Measurements from ENCODE around the gene ZNF526. TPM values are rescaled to one million over a fixed set of nuclear protein-coding genes. Genes with fewer than 3 reads are reported as not detected.

The ZNF526 gene
- total RNA-seq, 1 experiment from 2014 or later: 13.1 TPM

GRCh38 chr19:42249769-42250168 is 29.7 kb downstream of the ZNF526 start:
- no TSS peak for BruUV-seq (replicated peaks)
- POLR2A ChIA-PET: interaction anchor here (0.6 to 0.8 kb wide), 2 partner anchors 13 to 30 kb away, joined by 3 to 4 read pairs; no protein-coding TSS in a partner anchor
- peaks cover 0 to 7% of the 10 kb centered on the region in 2 experiments; a peak in 2 of 4 replicates for H3K36me3 ChIP-seq (ENCODE audit: control insufficient read depth in 1 of 2, insufficient read depth in 2 of 2, low read length in 2 of 2)
- TF ChIP-seq SIN3A (IDR thresholded peaks at IDR 0.05; ENCODE audit: low read depth) (no peak), SRF (IDR thresholded peaks at IDR 0.05; ENCODE audit: low read depth) (no peak)
- CTCF ChIA-PET: no interaction called here
- no peak overlapping the region; the same call in 1 of the 2 replicates for H3K27ac ChIP-seq (ENCODE audit: low read depth, low read length)
- H3K9me3 ChIP-seq (ENCODE audit: control insufficient read depth in 1 of 2, insufficient read depth in 1 of 2, low read depth in 1 of 2, low read length in 2 of 2): no peaks in the 10 kb centered on the region
- H3K79me2 ChIP-seq (ENCODE audit: insufficient read depth, low read length): peaks cover 52% of the 10 kb centered on the region
- H2AFZ ChIP-seq (ENCODE audit: low read depth, low read length, poor library complexity, severe bottlenecking): no peak overlapping the region
- no peaks in the 10 kb centered on the region for H3K27me3 ChIP-seq (ENCODE audit: insufficient read depth, low read length)
- H3K4me2 ChIP-seq (ENCODE audit: low read length): no peak overlapping the region
- no peak for DNase-seq (ENCODE audit: low read depth, low spot score)
- intact Hi-C loops (cut with micrococcal nuclease): no loop called here
- H3K4me1 ChIP-seq (ENCODE audit: control insufficient read depth in 1 of 2, insufficient read depth in 2 of 2, low read length in 2 of 2): peaks cover 26 to 51% of the 10 kb centered on the region in 2 experiments
- no peak overlapping the region for H3K4me3 ChIP-seq (replicated peaks in 1 of 2; ENCODE audit: low read depth in 1 of 2, low read length in 2 of 2)
- no peak overlapping the region for H3K9ac ChIP-seq (ENCODE audit: low read length)
- H3K9me2 ChIP-seq (ENCODE audit: insufficient read depth): no peaks in the 10 kb centered on the region
- no peak for ATAC-seq
- RAD21 ChIA-PET (ENCODE audit: low non-redundant PET in 1 of 2, low total read pairs in 2 of 2, uncharacterized antibody in 2 of 2, unreplicated experiment in 2 of 2): no interaction called here
- peaks cover 3% of the 10 kb centered on the region; the same call in 1 of the 2 replicates for H4K20me1 ChIP-seq (ENCODE audit: insufficient read depth)

DNA sequence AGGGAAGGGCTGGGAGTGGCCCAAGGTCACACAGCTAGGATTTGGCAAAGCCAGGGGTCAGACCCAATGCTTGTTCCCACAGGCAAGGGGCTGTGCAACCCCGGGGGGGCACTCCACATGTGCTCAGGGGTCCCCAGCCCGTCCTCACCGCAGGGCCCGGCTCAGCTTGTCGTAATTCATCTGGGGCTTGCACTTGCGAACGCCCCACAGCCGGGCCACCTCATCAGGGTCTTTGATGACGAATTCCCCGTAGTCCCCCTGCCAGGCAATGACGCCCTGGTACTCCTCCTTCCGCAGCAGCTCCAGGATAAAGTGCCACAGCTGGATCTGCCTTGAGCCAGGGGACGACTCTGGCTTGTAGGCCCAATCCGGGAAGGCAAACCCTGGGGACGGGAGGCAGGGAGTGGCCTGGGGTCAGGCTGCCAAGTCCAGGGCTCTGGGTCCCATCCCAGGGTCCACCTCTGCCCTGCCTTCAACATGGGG is 30.1 kb downstream of the ZNF526 start:
- CTCF ChIA-PET: no interaction called here
- no peak overlapping the region for H3K9ac ChIP-seq (ENCODE audit: low read length)

More for the DNA sequence above, 30.1 kb downstream of the ZNF526 start:
- DNase-seq (ENCODE audit: low read depth, low spot score) (no peak), ATAC-seq (no peak)
- H3K27me3 ChIP-seq (ENCODE audit: insufficient read depth, low read length): no peaks in the 10 kb centered on the region
- H3K4me1 ChIP-seq (ENCODE audit: control insufficient read depth in 1 of 2, insufficient read depth in 2 of 2, low read length in 2 of 2): peaks cover 23 to 47% of the 10 kb centered on the region in 2 experiments
- peaks cover 54% of the 10 kb centered on the region for H3K79me2 ChIP-seq (ENCODE audit: insufficient read depth, low read length)
- no peak for TF ChIP-seq SP1 (IDR thresholded peaks at IDR 0.05; ENCODE audit: low read depth)
- no peak for TF ChIP-seq RAD21 (IDR thresholded peaks at IDR 0.05; ENCODE audit: low read depth)
- TF ChIP-seq JUND (IDR thresholded peaks at IDR 0.05): no peak
- no peak for TF ChIP-seq REST (IDR thresholded peaks at IDR 0.05; ENCODE audit: low read depth)
- TF ChIP-seq, protein P1, sequence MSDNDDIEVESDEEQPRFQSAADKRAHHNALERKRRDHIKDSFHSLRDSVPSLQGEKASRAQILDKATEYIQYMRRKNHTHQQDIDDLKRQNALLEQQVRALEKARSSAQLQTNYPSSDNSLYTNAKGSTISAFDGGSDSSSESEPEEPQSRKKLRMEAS (IDR thresholded peaks at IDR 0.05): no peak
- no peak for TF ChIP-seq POLR2AphosphoS5 (IDR thresholded peaks at IDR 0.05; ENCODE audit: low read depth, low read length)
- no peak for TF ChIP-seq FOSL1 (IDR thresholded peaks at IDR 0.05; ENCODE audit: low read depth)
- TF ChIP-seq, protein P2, sequence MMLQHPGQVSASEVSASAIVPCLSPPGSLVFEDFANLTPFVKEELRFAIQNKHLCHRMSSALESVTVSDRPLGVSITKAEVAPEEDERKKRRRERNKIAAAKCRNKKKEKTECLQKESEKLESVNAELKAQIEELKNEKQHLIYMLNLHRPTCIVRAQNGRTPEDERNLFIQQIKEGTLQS (IDR thresholded peaks at IDR 0.05): no peak
- TF ChIP-seq SRF (IDR thresholded peaks at IDR 0.05; ENCODE audit: low read depth): no peak
- TF ChIP-seq, protein P3, sequence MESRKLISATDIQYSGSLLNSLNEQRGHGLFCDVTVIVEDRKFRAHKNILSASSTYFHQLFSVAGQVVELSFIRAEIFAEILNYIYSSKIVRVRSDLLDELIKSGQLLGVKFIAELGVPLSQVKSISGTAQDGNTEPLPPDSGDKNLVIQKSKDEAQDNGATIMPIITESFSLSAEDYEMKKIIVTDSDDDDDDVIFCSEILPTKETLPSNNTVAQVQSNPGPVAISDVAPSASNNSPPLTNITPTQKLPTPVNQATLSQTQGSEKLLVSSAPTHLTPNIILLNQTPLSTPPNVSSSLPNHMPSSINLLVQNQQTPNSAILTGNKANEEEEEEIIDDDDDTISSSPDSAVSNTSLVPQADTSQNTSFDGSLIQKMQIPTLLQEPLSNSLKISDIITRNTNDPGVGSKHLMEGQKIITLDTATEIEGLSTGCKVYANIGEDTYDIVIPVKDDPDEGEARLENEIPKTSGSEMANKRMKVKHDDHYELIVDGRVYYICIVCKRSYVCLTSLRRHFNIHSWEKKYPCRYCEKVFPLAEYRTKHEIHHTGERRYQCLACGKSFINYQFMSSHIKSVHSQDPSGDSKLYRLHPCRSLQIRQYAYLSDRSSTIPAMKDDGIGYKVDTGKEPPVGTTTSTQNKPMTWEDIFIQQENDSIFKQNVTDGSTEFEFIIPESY (IDR thresholded peaks at IDR 0.05; ENCODE audit: extremely low read depth, insufficient replicate concordance, low read length): no peak
- no peak for TF ChIP-seq EZH2 (IDR thresholded peaks at IDR 0.05)
- BruUV-seq (replicated peaks): no TSS peak
- intact Hi-C loops (cut with micrococcal nuclease): no loop called here
- H3K9me3 ChIP-seq (ENCODE audit: control insufficient read depth in 1 of 2, insufficient read depth in 1 of 2, low read depth in 1 of 2, low read length in 2 of 2): no peaks in the 10 kb centered on the region
- H3K36me3 ChIP-seq (ENCODE audit: control insufficient read depth in 1 of 2, insufficient read depth in 2 of 2, low read length in 2 of 2): peaks cover 0 to 7% of the 10 kb centered on the region in 2 experiments; a peak in 2 of 4 replicates
- H3K9me2 ChIP-seq (ENCODE audit: insufficient read depth): no peaks in the 10 kb centered on the region
- no peak overlapping the region for H3K4me2 ChIP-seq (ENCODE audit: low read length)
- RAD21 ChIA-PET (ENCODE audit: low non-redundant PET in 1 of 2, low total read pairs in 2 of 2, uncharacterized antibody in 2 of 2, unreplicated experiment in 2 of 2): no interaction called here
- POLR2A ChIA-PET: interaction anchor here (0.8 kb wide), 1 partner anchor 29 kb away, joined by 4 read pairs; no protein-coding TSS in a partner anchor
- H3K4me3 ChIP-seq (replicated peaks in 1 of 2; ENCODE audit: low read depth in 1 of 2, low read length in 2 of 2): no peak overlapping the region
- peak overlapping the region; percentile 33; the same call in 1 of the 2 replicates for H3K27ac ChIP-seq (ENCODE audit: low read depth, low read length)
- no peak overlapping the region for H2AFZ ChIP-seq (ENCODE audit: low read depth, low read length, poor library complexity, severe bottlenecking)
- peaks cover 3% of the 10 kb centered on the region; the same call in 1 of the 2 replicates for H4K20me1 ChIP-seq (ENCODE audit: insufficient read depth)
